T1000 (cell line): ENCODE measurements around the gene AIPL1.
"Not testable (repeated sequence)": the region's sequence is repeated elsewhere in the genome, so short reads cannot be mapped to it uniquely, and the experiment has no call there.

Experiments
- DNase-seq: peaks from one replicate; lab custom pipeline; 2025; ENCODE audit warnings: mixed read lengths; lab: John Stamatoyannopoulos, UW

Gene AIPL1

GRCh38 chr17:6435051-6435450 is at the start of gene AIPL1:
Gene AIPL1, minus strand, starts transcription at chr17:6435121. Its CDS starts 17 bp downstream, at chr17:6435104.
- no peak for DNase-seq

GRCh38 chr17:6483507-6483906 is 48.6 kb upstream of the AIPL1 start:
- no peak for DNase-seq

GRCh38 chr17:6482796-6483195 is 47.9 kb upstream of the AIPL1 start:
- DNase-seq = not testable (repeated sequence)

GRCh38 chr17:6482105-6482455 is 47.2 kb upstream of the AIPL1 start:
- no peak for DNase-seq

- no peak for DNase-seq
Observed at GRCh38 chr17:6480303-6480675, 45.4 kb upstream of the AIPL1 start.

GRCh38 chr17:6479622-6480302 is 44.8 kb upstream of the AIPL1 start:
- no peak for DNase-seq

GRCh38 chr17:6478486-6478885 is 43.6 kb upstream of the AIPL1 start:
- DNase-seq = no peak

GRCh38 chr17:6477831-6478383 is 43.0 kb upstream of the AIPL1 start:
- DNase-seq = no peak

GRCh38 chr17:6476810-6477179 is 41.9 kb upstream of the AIPL1 start:
- DNase-seq = no peak

- no peak for DNase-seq
Observed at GRCh38 chr17:6476076-6476809, 41.3 kb upstream of the AIPL1 start.

- DNase-seq = no peak
Observed at GRCh38 chr17:6475411-6475810, 40.5 kb upstream of the AIPL1 start.

GRCh38 chr17:6474906-6475305 is 40.0 kb upstream of the AIPL1 start:
- DNase-seq = no peak

GRCh38 chr17:6474376-6474775 is 39.5 kb upstream of the AIPL1 start:
- no peak for DNase-seq

GRCh38 chr17:6473128-6473767 is 38.3 kb upstream of the AIPL1 start:
- DNase-seq = peak; percentile 46

- DNase-seq = no peak
Observed at GRCh38 chr17:6472517-6472916, 37.6 kb upstream of the AIPL1 start.

GRCh38 chr17:6471531-6472465 is 36.9 kb upstream of the AIPL1 start:
- DNase-seq = peak; percentile 64

GRCh38 chr17:6470751-6471521 is 36.0 kb upstream of the AIPL1 start:
- no peak for DNase-seq

GRCh38 chr17:6470146-6470718 is 35.3 kb upstream of the AIPL1 start:
- no peak for DNase-seq

GRCh38 chr17:6468051-6468790 is 33.3 kb upstream of the AIPL1 start:
- no peak for DNase-seq

GRCh38 chr17:6467567-6467966 is 32.6 kb upstream of the AIPL1 start:
- DNase-seq = no peak
